Measurements from ENCODE around the gene ADI1.

The ADI1 gene

DNA sequence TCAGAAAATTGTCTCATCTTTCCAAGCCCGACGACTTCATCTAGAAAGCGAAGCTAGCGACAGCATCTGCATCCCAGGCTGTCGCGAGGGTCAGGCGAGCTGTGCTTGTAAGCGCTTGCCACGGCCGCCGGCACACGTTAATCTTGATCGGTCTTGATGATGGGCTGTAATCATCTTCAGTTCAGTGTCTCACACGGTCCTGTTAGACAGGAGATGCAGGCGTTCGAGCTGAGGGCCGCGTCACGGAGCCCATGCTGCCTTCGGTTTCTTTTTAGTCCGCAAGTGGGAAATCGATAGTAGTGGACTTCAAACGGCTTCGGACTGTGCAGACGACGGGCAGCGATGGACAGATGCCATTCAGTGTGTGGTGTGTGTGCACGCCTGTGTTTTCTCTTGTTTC is 43.6 kb downstream of the ADI1 start:
- Histone ChIP-seq H3K4me3 (ENCODE audit: low read length in 2 of 2) (peak overlapping the region in 1 of 2 donors; percentile 24), H3K27me3 (ENCODE audit: control insufficient read depth in 3 of 3, insufficient read depth in 3 of 3, low read depth in 1 of 3, low read length in 3 of 3) (no peaks in the 10 kb centered on the region), H3K4ac (ENCODE audit: low read length) (no peak overlapping the region), H2AFZ (ENCODE audit: low read length) (no peak overlapping the region), H3K18ac (ENCODE audit: low read length) (peak overlapping the region; percentile 62), H2BK15ac (ENCODE audit: low read length) (peak overlapping the region; percentile 5), H4K8ac (ENCODE audit: low read depth, low read length) (no peak overlapping the region), H3K79me1 (ENCODE audit: low read depth, low read length) (no peaks in the 10 kb centered on the region), H2BK120ac (ENCODE audit: low read depth, low read length) (no peak overlapping the region), H3K27ac (replicated peaks; ENCODE audit: low read length) (peak overlapping the region; percentile 12), H3K4me1 (ENCODE audit: control insufficient read depth in 2 of 2, insufficient read depth in 1 of 2, low read depth in 1 of 2, low read length in 2 of 2) (peaks cover 14 to 16% of the 10 kb centered on the region in 2 donors), H4K91ac (ENCODE audit: low read depth, low read length, poor library complexity) (no peak overlapping the region), H2BK12ac (ENCODE audit: low read length) (no peak overlapping the region), H3K9ac (ENCODE audit: low read depth, low read length, poor library complexity) (no peak overlapping the region), H3K23ac (ENCODE audit: low read depth, low read length, poor library complexity) (no peak overlapping the region), H3K36me3 (replicated peaks in 1 of 2; ENCODE audit: control insufficient read depth in 2 of 2, insufficient read depth in 2 of 2, low read length in 2 of 2) (peaks cover 9 to 67% of the 10 kb centered on the region in 2 donors), H3K9me3 (replicated peaks in 1 of 2; ENCODE audit: control insufficient read depth in 2 of 2, insufficient read depth in 1 of 2, low read depth in 1 of 2, low read length in 2 of 2) (no peaks in the 10 kb centered on the region), H3K4me2 (ENCODE audit: insufficient read depth, low read length, poor library complexity, severe bottlenecking) (no peak overlapping the region), H2AK5ac (ENCODE audit: low read depth, low read length) (peak overlapping the region; percentile 44), H2BK5ac (ENCODE audit: low read length) (peak overlapping the region; percentile 19), H3K14ac (ENCODE audit: low read length) (peak overlapping the region; percentile 73)
- WGBS, 2 donors (ENCODE audit: extremely low coverage in 2 of 2, insufficient read length in 2 of 2, insufficient replicate concordance in 1 of 2), result no CpG with 5 or more reads among the region's 28 CpGs
- no peak for DNase-seq (ENCODE audit: low spot score)

DNA sequence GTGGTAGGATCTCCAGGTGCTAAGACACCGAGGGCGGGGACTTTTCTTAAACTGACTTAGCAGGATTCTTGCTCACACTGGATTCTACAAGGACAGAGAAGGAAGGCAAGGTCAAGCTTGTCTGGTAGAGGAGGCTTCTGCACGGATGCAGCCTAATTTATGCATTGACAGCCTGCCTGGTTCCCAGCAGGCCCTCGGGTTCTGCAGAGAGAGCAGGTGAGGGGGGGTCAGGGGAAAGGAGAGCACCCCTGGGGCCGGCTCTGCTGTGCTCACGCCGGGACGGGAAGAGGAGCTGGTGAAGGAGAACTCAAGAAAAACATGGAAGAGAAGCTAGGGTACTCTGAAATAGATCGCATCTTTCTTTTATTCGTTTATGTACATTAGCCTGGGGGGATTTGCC is 46.4 kb downstream of the ADI1 start:
- no peak overlapping the region for H3K4me2 ChIP-seq (ENCODE audit: insufficient read depth, low read length, poor library complexity, severe bottlenecking)
- H2BK12ac ChIP-seq (ENCODE audit: low read length), result no peak overlapping the region
- no peak overlapping the region for H4K91ac ChIP-seq (ENCODE audit: low read depth, low read length, poor library complexity)
- no peak overlapping the region for H3K27ac ChIP-seq (replicated peaks; ENCODE audit: low read length)
- H2BK120ac ChIP-seq (ENCODE audit: low read depth, low read length), result no peak overlapping the region
- H2AK5ac ChIP-seq (ENCODE audit: low read depth, low read length), result no peak overlapping the region
- H3K9ac ChIP-seq (ENCODE audit: low read depth, low read length, poor library complexity), result no peak overlapping the region
- H3K23ac ChIP-seq (ENCODE audit: low read depth, low read length, poor library complexity), result no peak overlapping the region
- H2BK5ac ChIP-seq (ENCODE audit: low read length), result no peak overlapping the region
- no CpG with 5 or more reads among the region's 10 CpGs for WGBS, 2 donors (ENCODE audit: extremely low coverage in 2 of 2, insufficient read length in 2 of 2, insufficient replicate concordance in 1 of 2)
- no peak for DNase-seq (ENCODE audit: low spot score)
- no peak overlapping the region for H3K4me3 ChIP-seq (ENCODE audit: low read length in 2 of 2)
- H3K4me1 ChIP-seq (ENCODE audit: control insufficient read depth in 2 of 2, insufficient read depth in 1 of 2, low read depth in 1 of 2, low read length in 2 of 2), result peaks cover 14 to 16% of the 10 kb centered on the region in 2 donors
- no peaks in the 10 kb centered on the region for H3K9me3 ChIP-seq (replicated peaks in 1 of 2; ENCODE audit: control insufficient read depth in 2 of 2, insufficient read depth in 1 of 2, low read depth in 1 of 2, low read length in 2 of 2)
- no peak overlapping the region for H2BK15ac ChIP-seq (ENCODE audit: low read length)
- no peak overlapping the region for H4K8ac ChIP-seq (ENCODE audit: low read depth, low read length)
- no peaks in the 10 kb centered on the region for H3K27me3 ChIP-seq (ENCODE audit: control insufficient read depth in 3 of 3, insufficient read depth in 3 of 3, low read depth in 1 of 3, low read length in 3 of 3)
- H2AFZ ChIP-seq (ENCODE audit: low read length), result no peak overlapping the region
- H3K4ac ChIP-seq (ENCODE audit: low read length), result no peak overlapping the region
- no peak overlapping the region for H3K18ac ChIP-seq (ENCODE audit: low read length)
- H3K79me1 ChIP-seq (ENCODE audit: low read depth, low read length), result no peaks in the 10 kb centered on the region
- peaks cover 7 to 70% of the 10 kb centered on the region in 2 donors for H3K36me3 ChIP-seq (replicated peaks in 1 of 2; ENCODE audit: control insufficient read depth in 2 of 2, insufficient read depth in 2 of 2, low read length in 2 of 2)
- no peak overlapping the region for H3K14ac ChIP-seq (ENCODE audit: low read length)

DNA sequence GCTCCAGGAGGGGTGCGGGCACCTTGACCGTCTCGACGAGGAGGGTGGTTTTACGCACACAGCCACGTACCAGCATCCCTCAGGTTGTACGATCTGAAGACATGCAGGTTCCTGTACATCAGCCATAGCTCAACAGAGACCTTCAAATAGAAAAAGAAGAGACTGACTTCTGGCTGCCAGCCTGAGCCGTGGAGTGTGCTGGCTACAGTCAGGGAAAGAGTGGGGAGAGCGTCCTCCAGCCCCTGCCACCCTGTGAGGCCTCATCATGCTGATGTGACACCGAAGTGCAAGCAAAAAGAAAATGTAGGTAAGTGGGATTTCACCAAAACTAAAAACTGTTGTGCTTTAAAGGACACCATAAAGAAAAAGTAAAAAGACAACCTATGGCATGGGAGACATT is 47.0 kb downstream of the ADI1 start:
- Histone ChIP-seq H3K27ac (replicated peaks; ENCODE audit: low read length) (no peak overlapping the region), H3K4me3 (ENCODE audit: low read length in 2 of 2) (no peak overlapping the region), H3K27me3 (ENCODE audit: control insufficient read depth in 3 of 3, insufficient read depth in 3 of 3, low read depth in 1 of 3, low read length in 3 of 3) (no peaks in the 10 kb centered on the region), H2BK120ac (ENCODE audit: low read depth, low read length) (no peak overlapping the region), H2AK5ac (ENCODE audit: low read depth, low read length) (no peak overlapping the region), H2BK12ac (ENCODE audit: low read length) (no peak overlapping the region), H3K9me3 (replicated peaks in 1 of 2; ENCODE audit: control insufficient read depth in 2 of 2, insufficient read depth in 1 of 2, low read depth in 1 of 2, low read length in 2 of 2) (no peaks in the 10 kb centered on the region), H3K79me1 (ENCODE audit: low read depth, low read length) (no peaks in the 10 kb centered on the region), H3K4me1 (ENCODE audit: control insufficient read depth in 2 of 2, insufficient read depth in 1 of 2, low read depth in 1 of 2, low read length in 2 of 2) (peaks cover 14 to 16% of the 10 kb centered on the region in 2 donors), H3K4me2 (ENCODE audit: insufficient read depth, low read length, poor library complexity, severe bottlenecking) (no peak overlapping the region), H3K14ac (ENCODE audit: low read length) (no peak overlapping the region), H4K8ac (ENCODE audit: low read depth, low read length) (no peak overlapping the region), H3K18ac (ENCODE audit: low read length) (no peak overlapping the region), H2BK5ac (ENCODE audit: low read length) (no peak overlapping the region), H2BK15ac (ENCODE audit: low read length) (no peak overlapping the region), H3K23ac (ENCODE audit: low read depth, low read length, poor library complexity) (no peak overlapping the region), H3K4ac (ENCODE audit: low read length) (no peak overlapping the region), H3K36me3 (replicated peaks in 1 of 2; ENCODE audit: control insufficient read depth in 2 of 2, insufficient read depth in 2 of 2, low read length in 2 of 2) (peaks cover 9 to 73% of the 10 kb centered on the region in 2 donors), H2AFZ (ENCODE audit: low read length) (no peak overlapping the region), H4K91ac (ENCODE audit: low read depth, low read length, poor library complexity) (no peak overlapping the region), H3K9ac (ENCODE audit: low read depth, low read length, poor library complexity) (no peak overlapping the region)
- WGBS, 2 donors (ENCODE audit: extremely low coverage in 2 of 2, insufficient read length in 2 of 2, insufficient replicate concordance in 1 of 2), result no CpG with 5 or more reads among the region's 10 CpGs
- no peak for DNase-seq (ENCODE audit: low spot score)

GRCh38 chr2:3470856-3471737 is 48.2 kb downstream of the ADI1 start:
- Histone ChIP-seq H2BK5ac (ENCODE audit: low read length) (no peak overlapping the region), H3K23ac (ENCODE audit: low read depth, low read length, poor library complexity) (no peak overlapping the region), H2BK120ac (ENCODE audit: low read depth, low read length) (no peak overlapping the region), H3K79me1 (ENCODE audit: low read depth, low read length) (no peaks in the 10 kb centered on the region), H4K91ac (ENCODE audit: low read depth, low read length, poor library complexity) (no peak overlapping the region), H3K18ac (ENCODE audit: low read length) (no peak overlapping the region), H4K8ac (ENCODE audit: low read depth, low read length) (no peak overlapping the region), H3K4me2 (ENCODE audit: insufficient read depth, low read length, poor library complexity, severe bottlenecking) (no peak overlapping the region), H3K27me3 (ENCODE audit: control insufficient read depth in 3 of 3, insufficient read depth in 3 of 3, low read depth in 1 of 3, low read length in 3 of 3) (no peaks in the 10 kb centered on the region), H3K9ac (ENCODE audit: low read depth, low read length, poor library complexity) (no peak overlapping the region), H3K27ac (replicated peaks; ENCODE audit: low read length) (no peak overlapping the region), H2AFZ (ENCODE audit: low read length) (no peak overlapping the region), H2AK5ac (ENCODE audit: low read depth, low read length) (no peak overlapping the region), H3K4ac (ENCODE audit: low read length) (no peak overlapping the region), H3K9me3 (replicated peaks in 1 of 2; ENCODE audit: control insufficient read depth in 2 of 2, insufficient read depth in 1 of 2, low read depth in 1 of 2, low read length in 2 of 2) (no peaks in the 10 kb centered on the region), H3K36me3 (replicated peaks in 1 of 2; ENCODE audit: control insufficient read depth in 2 of 2, insufficient read depth in 2 of 2, low read length in 2 of 2) (peaks cover 15 to 85% of the 10 kb centered on the region in 2 donors), H3K4me3 (ENCODE audit: low read length in 2 of 2) (no peak overlapping the region), H2BK15ac (ENCODE audit: low read length) (no peak overlapping the region), H3K14ac (ENCODE audit: low read length) (no peak overlapping the region), H3K4me1 (ENCODE audit: control insufficient read depth in 2 of 2, insufficient read depth in 1 of 2, low read depth in 1 of 2, low read length in 2 of 2) (peaks cover 4 to 9% of the 10 kb centered on the region in 2 donors), H2BK12ac (ENCODE audit: low read length) (no peak overlapping the region)
- WGBS, 2 donors (ENCODE audit: extremely low coverage in 2 of 2, insufficient read length in 2 of 2, insufficient replicate concordance in 1 of 2), result no CpG with 5 or more reads among the region's 17 CpGs
- DNase-seq (ENCODE audit: low spot score), result no peak

Measured in neuronal stem cell (in vitro differentiated cells).